ENCODE data around the gene SNAPC3.

DNA sequence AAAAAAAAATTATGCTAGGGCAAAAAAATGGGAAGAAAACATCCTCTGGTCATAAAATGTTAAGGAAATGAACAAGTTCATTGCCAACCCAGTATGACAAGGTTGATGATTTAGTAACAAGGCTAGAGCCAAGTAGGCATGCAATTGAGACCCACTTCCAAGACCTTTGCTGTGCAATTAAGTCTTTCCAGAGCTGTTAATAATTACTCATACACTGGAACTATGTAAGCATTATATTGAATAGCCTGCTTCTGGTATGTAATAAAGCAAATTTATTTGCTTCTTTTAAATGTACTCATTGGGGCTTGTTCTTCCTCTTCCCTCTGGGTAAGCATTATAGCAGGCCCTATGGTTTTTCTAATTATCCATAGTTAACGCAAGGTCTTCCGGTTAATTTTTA, 32.5 kb upstream of the SNAPC3 start:
- no peak for TF ChIP-seq REST (IDR thresholded peaks at IDR 0.05; ENCODE audit: insufficient read depth in 1 of 2, low read depth in 2 of 2, low read length in 1 of 2)
- TF ChIP-seq CTCF (IDR thresholded peaks at IDR 0.05), result no peak
- TF ChIP-seq SIN3A (IDR thresholded peaks at IDR 0.05; ENCODE audit: borderline replicate concordance, insufficient read depth, low read depth, low read length), result no peak
- TF ChIP-seq POLR2AphosphoS5 (IDR thresholded peaks at IDR 0.05; ENCODE audit: low read depth, low read length), result no peak
- no peak for TF ChIP-seq TCF7L2 (IDR thresholded peaks at IDR 0.05; ENCODE audit: low read depth, low read length)

Measured in Panc1 (cell line).